ENCODE results near the gene IGSF9.
"Not testable (repeated sequence)": the region's sequence is repeated elsewhere in the genome, so short reads cannot be mapped to it uniquely, and the experiment has no call there.

IGSF9 gene

GRCh38 chr1:159914252-159915018 lies 31.0 kb downstream of the IGSF9 start:
- Histone ChIP-seq H3K36me3 (ENCODE audit: insufficient read depth, low read length) (peaks cover 3% of the 10 kb centered on the region; the same call in 1 of the 2 replicates), H3K27ac (no peak overlapping the region), H3K4me3 (no peak overlapping the region), H3K9me3 (ENCODE audit: low read depth, low read length) (no peaks in the 10 kb centered on the region), H3K9ac (ENCODE audit: insufficient read length) (no peak overlapping the region)
- TF ChIP-seq POLR2AphosphoS5 (IDR thresholded peaks at IDR 0.05; ENCODE audit: borderline replicate concordance, low read depth, low read length) (no peak), EZH2 (IDR thresholded peaks at IDR 0.05) (no peak), FOXP2 (optimal IDR thresholded peaks at IDR 0.05; ENCODE audit: control extremely low read depth, extremely low read length, insufficient read depth) (no peak)
- DNase-seq (ENCODE audit: low read depth, low spot score) = no peak

- Histone ChIP-seq H3K27ac (no peak overlapping the region), H3K9me3 (ENCODE audit: low read depth, low read length) (no peaks in the 10 kb centered on the region), H3K36me3 (ENCODE audit: insufficient read depth, low read length) (no peaks in the 10 kb centered on the region), H3K4me3 (no peak overlapping the region), H3K9ac (ENCODE audit: insufficient read length) (no peak overlapping the region)
- no peak for DNase-seq (ENCODE audit: low read depth, low spot score)
- TF ChIP-seq EZH2 (IDR thresholded peaks at IDR 0.05) (no peak), POLR2AphosphoS5 (IDR thresholded peaks at IDR 0.05; ENCODE audit: borderline replicate concordance, low read depth, low read length) (no peak), FOXP2 (optimal IDR thresholded peaks at IDR 0.05; ENCODE audit: control extremely low read depth, extremely low read length, insufficient read depth) (no peak)
These were observed 31.8 kb downstream of the IGSF9 start for GRCh38 chr1:159913451-159914192.

DNA sequence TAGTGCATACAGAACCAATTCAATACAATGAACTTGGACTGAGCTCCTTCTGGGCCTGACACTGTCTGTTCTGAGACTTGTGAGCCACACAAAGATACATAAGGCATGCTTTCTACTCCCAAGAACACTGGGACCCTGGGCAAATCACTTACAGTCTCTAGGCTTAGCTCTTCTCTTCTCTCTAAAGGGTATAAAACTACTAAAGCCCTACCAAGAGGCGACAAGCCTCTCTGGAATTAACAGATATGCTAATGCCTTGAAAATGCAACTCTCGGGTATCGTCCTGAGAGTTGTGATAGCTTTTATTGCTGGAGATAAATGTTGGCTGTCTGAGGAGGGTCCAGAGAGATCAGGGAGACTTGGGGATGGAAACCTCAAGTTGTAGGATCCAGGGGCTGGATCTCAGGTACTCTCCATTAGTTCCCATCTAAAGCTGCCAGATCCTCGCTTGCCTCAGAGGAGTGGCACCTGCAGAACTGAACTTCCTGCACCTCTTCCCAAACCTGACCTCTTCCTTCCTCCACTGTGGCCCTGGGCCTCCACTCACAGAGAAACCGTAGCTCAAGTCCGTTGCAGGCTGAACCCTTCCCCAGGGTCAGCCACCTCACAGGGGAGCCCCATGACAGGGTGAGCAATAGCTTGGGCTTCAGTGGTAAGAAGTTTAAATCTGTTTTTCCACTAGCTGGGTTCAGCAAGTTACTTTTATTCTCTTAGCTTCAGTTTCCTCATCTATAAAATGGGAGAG lies 33.9 kb downstream of the IGSF9 start:
- DNase-seq (ENCODE audit: low read depth, low spot score) = no peak
- Histone ChIP-seq H3K27ac (no peak overlapping the region), H3K9ac (ENCODE audit: insufficient read length) (no peak overlapping the region), H3K9me3 (ENCODE audit: low read depth, low read length) (no peaks in the 10 kb centered on the region), H3K36me3 (ENCODE audit: insufficient read depth, low read length) (no peaks in the 10 kb centered on the region), H3K4me3 (no peak overlapping the region)
- no peak for TF ChIP-seq FOXP2 (optimal IDR thresholded peaks at IDR 0.05; ENCODE audit: control extremely low read depth, extremely low read length, insufficient read depth)
- no peak for TF ChIP-seq EZH2 (IDR thresholded peaks at IDR 0.05)
- TF ChIP-seq POLR2AphosphoS5 (IDR thresholded peaks at IDR 0.05; ENCODE audit: borderline replicate concordance, low read depth, low read length) = no peak

GRCh38 chr1:159908031-159908940 lies 37.1 kb downstream of the IGSF9 start:
- no peak for DNase-seq (ENCODE audit: low read depth, low spot score)
- no peak overlapping the region for H3K9ac ChIP-seq (ENCODE audit: insufficient read length)
- H3K27ac ChIP-seq = no peak overlapping the region
- H3K4me3 ChIP-seq = no peak overlapping the region
- no peaks in the 10 kb centered on the region for H3K36me3 ChIP-seq (ENCODE audit: insufficient read depth, low read length)
- H3K9me3 ChIP-seq (ENCODE audit: low read depth, low read length) = no peaks in the 10 kb centered on the region
- TF ChIP-seq FOXP2 (optimal IDR thresholded peaks at IDR 0.05; ENCODE audit: control extremely low read depth, extremely low read length, insufficient read depth) (no peak), EZH2 (IDR thresholded peaks at IDR 0.05) (no peak), POLR2AphosphoS5 (IDR thresholded peaks at IDR 0.05; ENCODE audit: borderline replicate concordance, low read depth, low read length) (no peak)

- no peak for DNase-seq (ENCODE audit: low read depth, low spot score)
- no peak overlapping the region for H3K4me3 ChIP-seq
These were observed 38.5 kb downstream of the IGSF9 start for GRCh38 chr1:159906960-159907359.

GRCh38 chr1:159904036-159904435 lies 41.4 kb downstream of the IGSF9 start:
- H3K9me3 ChIP-seq (ENCODE audit: low read depth, low read length); DNase-seq (ENCODE audit: low read depth, low spot score); H3K4me3 ChIP-seq; H3K36me3 ChIP-seq (ENCODE audit: insufficient read depth, low read length); H3K27ac ChIP-seq; H3K9ac ChIP-seq (ENCODE audit: insufficient read length): not testable (repeated sequence)

More at GRCh38 chr1:159906960-159907359, 38.5 kb downstream of the IGSF9 start:
- no peak overlapping the region for H3K9ac ChIP-seq (ENCODE audit: insufficient read length)
- H3K36me3 ChIP-seq (ENCODE audit: insufficient read depth, low read length) = no peaks in the 10 kb centered on the region
- no peaks in the 10 kb centered on the region for H3K9me3 ChIP-seq (ENCODE audit: low read depth, low read length)
- H3K27ac ChIP-seq = no peak overlapping the region
- TF ChIP-seq EZH2 (IDR thresholded peaks at IDR 0.05) (no peak), FOXP2 (optimal IDR thresholded peaks at IDR 0.05; ENCODE audit: control extremely low read depth, extremely low read length, insufficient read depth) (no peak), POLR2AphosphoS5 (IDR thresholded peaks at IDR 0.05; ENCODE audit: borderline replicate concordance, low read depth, low read length) (no peak)

DNA sequence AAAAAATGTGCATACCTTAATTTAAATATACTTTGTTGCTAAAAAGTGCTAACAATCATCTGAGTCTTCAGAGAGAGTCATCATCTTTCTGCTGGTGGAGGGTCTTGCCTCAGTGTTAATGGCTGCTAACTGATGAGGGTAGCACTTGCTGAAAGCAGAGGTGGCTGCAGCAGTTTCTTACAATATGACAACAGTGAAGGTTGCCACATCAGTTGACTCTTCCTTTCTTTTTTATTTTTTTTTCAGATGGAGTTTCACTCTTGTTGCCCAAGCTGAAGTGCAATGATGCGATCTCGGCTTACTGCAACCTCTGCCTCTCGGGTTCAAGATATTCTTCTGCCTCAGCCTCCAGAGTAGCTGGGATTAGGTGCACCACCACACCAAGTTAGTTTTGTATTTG lies 42.9 kb downstream of the IGSF9 start:
- no peak for DNase-seq (ENCODE audit: low read depth, low spot score)
- H3K9ac ChIP-seq (ENCODE audit: insufficient read length) = no peak overlapping the region
- TF ChIP-seq POLR2AphosphoS5 (IDR thresholded peaks at IDR 0.05; ENCODE audit: borderline replicate concordance, low read depth, low read length) = no peak
- TF ChIP-seq FOXP2 (optimal IDR thresholded peaks at IDR 0.05; ENCODE audit: control extremely low read depth, extremely low read length, insufficient read depth) = no peak
- no peak for TF ChIP-seq EZH2 (IDR thresholded peaks at IDR 0.05)
- no peak overlapping the region for H3K27ac ChIP-seq
- no peak overlapping the region for H3K4me3 ChIP-seq
- no peaks in the 10 kb centered on the region for H3K9me3 ChIP-seq (ENCODE audit: low read depth, low read length)
- H3K36me3 ChIP-seq (ENCODE audit: insufficient read depth, low read length) = no peaks in the 10 kb centered on the region
